GM12878 (cell line): Measurements from ENCODE around the gene FLT4. TPM values are rescaled to one million over a fixed set of nuclear protein-coding genes. Genes with fewer than 3 reads are reported as not detected.

Experiments
- ATAC-seq: fragments of 200-7000 bp; cut with Tn5 transposase; 3 replicates; pipeline ENCODE4 v1.9.1; 2020; ENCODE audit warnings: mild to moderate bottlenecking, moderate library complexity
- BruUV-seq: library from RNA; stranded (reverse); fragments of 400-500 nt; replicated peaks from 2 replicates; lab custom pipeline; 2021; lab: Mats Ljungman, UMichigan
- CTCF ChIA-PET: fragments of 300-600 bp; sonication (Branson Sonifier 250); formaldehyde crosslinking; extraction: SDS; loops from one replicate; lab custom pipeline; 2021; ENCODE audit warnings: inconsistent platforms; lab: Yijun Ruan, JAX
- POLR2A ChIA-PET: fragments of 350-600 bp; formaldehyde crosslinking; extraction: SDS; loops from one replicate; lab custom pipeline; 2021; ENCODE audit warnings: inconsistent platforms; lab: Charles Lee
- RAD21 ChIA-PET: fragments of 300-600 bp; sonication (Branson Sonifier 250); formaldehyde crosslinking; loops from one replicate; lab custom pipeline; 2023; ENCODE audit warnings: antibody characterized with exemption; ENCODE audit not compliant: unreplicated experiment; lab: Charles Lee
- SMC1A ChIA-PET: fragments of 300-600 bp; sonication (Branson Sonifier 250); formaldehyde crosslinking; loops from one replicate; lab custom pipeline; 2023; ENCODE audit not compliant: unreplicated experiment, uncharacterized antibody; lab: Charles Lee
- DNase-seq: peaks from one replicate; pipeline ENCODE4 v3.0.0-alpha.2; 2011; ENCODE audit warnings: low read depth, low spot score
- FAIRE-seq: peaks from 3 replicates; lab custom pipeline; 2011; peaks lifted over from hg19 to GRCh38; lab: Jason Lieb, UNC
- H2AFZ ChIP-seq: 2 replicates; pipeline ENCODE4 v1.6.0; 2011; ENCODE audit warnings: low read depth, low read length, control low read depth; ENCODE audit not compliant: control insufficient read depth
- H3K27ac ChIP-seq: 2 replicates; pipeline ENCODE4 v1.5.1; 2011; ENCODE audit warnings: control low read depth; ENCODE audit not compliant: control insufficient read depth, insufficient read depth
- H3K27me3 ChIP-seq, 2 experiments: replicated peaks in 1 of 2; 2 replicates each; pipeline versions ENCODE4 v1.6.0 to v1.6.1; 2011; ENCODE audit warnings: low read length in 1 of 2; ENCODE audit not compliant: control insufficient read depth in 2 of 2, insufficient read depth in 2 of 2
- H3K36me3 ChIP-seq, 2 experiments: 2 replicates each; pipeline ENCODE4 v1.5.1; 2011; ENCODE audit warnings: low read length in 1 of 2; ENCODE audit not compliant: control insufficient read depth in 2 of 2, insufficient read depth in 2 of 2
- H3K4me1 ChIP-seq: 2 replicates; pipeline ENCODE4 v1.6.1; 2011; ENCODE audit warnings: mild to moderate bottlenecking, low read length, moderate library complexity, mixed read lengths; ENCODE audit not compliant: control insufficient read depth, insufficient read depth
- H3K4me2 ChIP-seq: 2 replicates; pipeline ENCODE4 v1.6.0; 2011; ENCODE audit warnings: control low read depth; ENCODE audit not compliant: control insufficient read depth, insufficient read depth
- H3K4me3 ChIP-seq: fragments of 200-600 bp; sonication (generic); 2 replicates; pipeline ENCODE4 v1.5.1; 2016
- H3K79me2 ChIP-seq: 2 replicates; pipeline ENCODE4 v1.6.0; 2011; ENCODE audit warnings: low read length; ENCODE audit not compliant: control insufficient read depth, insufficient read depth
- H3K9ac ChIP-seq: 2 replicates; pipeline ENCODE4 v1.8.0; 2011; ENCODE audit warnings: low read length, control low read depth, mixed read lengths; ENCODE audit not compliant: control insufficient read depth, insufficient read depth
- H3K9me3 ChIP-seq: replicated peaks from 3 replicates; pipeline ENCODE4 v1.5.1; 2011; ENCODE audit warnings: mild to moderate bottlenecking, low read length; ENCODE audit not compliant: control insufficient read depth, insufficient read depth
- H4K20me1 ChIP-seq: 2 replicates; pipeline ENCODE4 v1.6.0; 2011; ENCODE audit not compliant: control insufficient read depth, insufficient read depth
- CREB1 ChIP-seq: IDR thresholded peaks from 2 replicates; pipeline ENCODE4 v1.6.1; 2012; ENCODE audit warnings: low read depth, mild to moderate bottlenecking, inconsistent platforms
- GATAD2B ChIP-seq: fragments of 450-650 bp; conservative IDR thresholded peaks from 2 replicates; pipeline ENCODE4 v1.6.1; 2017; ENCODE audit warnings: low read depth, mild to moderate bottlenecking, moderate library complexity
- MXI1 ChIP-seq: fragments of 150-350 bp; IDR thresholded peaks from 2 replicates; pipeline ENCODE4 v1.6.1; 2011; ENCODE audit warnings: low read depth, mild to moderate bottlenecking, inconsistent platforms, low read length, improper control_type of control experiment
- POLR2AphosphoS5 ChIP-seq: IDR thresholded peaks from 2 replicates; pipeline ENCODE4 v1.6.1; 2011; ENCODE audit warnings: mild to moderate bottlenecking, low read length, inconsistent platforms
- PRDM15 ChIP-seq: fragments of 450-650 bp; formaldehyde crosslinking; IDR thresholded peaks from 2 replicates; pipeline ENCODE4 v1.4.0; 2020; ENCODE audit warnings: mild to moderate bottlenecking, moderate library complexity
- RELB ChIP-seq: fragments of 450-650 bp; IDR thresholded peaks from 2 replicates; pipeline ENCODE4 v1.6.1; 2017; ENCODE audit warnings: low read depth, mild to moderate bottlenecking, moderate library complexity
- WGBS: methylation state at CpG from one replicate; pipeline ENCODE4 v1.1.6; 2016; ENCODE audit warnings: low lambda C conversion rate; ENCODE audit not compliant: insufficient replicate concordance, insufficient coverage; ENCODE audit errors: missing lambda C conversion rate; 5-methylcytosine and 5-hydroxymethylcytosine counted together
- in situ Hi-C: fragments of 300-500 bp; cut with MboI; formaldehyde crosslinking; loops from 9 replicates; pipeline ENCODE4 v1.14.3; 2018; ENCODE audit warnings: mixed read lengths
- intact Hi-C: fragments of 100-400 bp; cut with micrococcal nuclease; formaldehyde crosslinking; loops from one replicate; pipeline ENCODE4 v1.14.2; 2022; ENCODE audit not compliant: unreplicated experiment
- polyA plus RNA-seq, 11 experiments: library from polyadenylated mRNA; depleted of rRNA in 4 of 11; unstranded in 6 of 11; stranded (reverse) in 5 of 11; fragments of >200 nt; fragmentation: Nextera tagmentation in 4 of 11; fragmentation: Illumina TruSeq in 1 of 11; extraction: Ambion mirVana in 4 of 11; extraction: Trizol in 1 of 11; gene quantifications; 1 replicate in 1 of 11; 2 replicates in 10 of 11; pipeline versions ENCODE4 v1.2.1 to v1.2.3, GENCODE V29; 2011 to 2016; ENCODE audit warnings: inconsistent platforms in 2 of 11, missing spikeins in 2 of 11, low read depth in 1 of 11
- total RNA-seq, 4 experiments: library from RNA; depleted of rRNA in 3 of 4; stranded (reverse); fragments of >200 nt in 3 of 4; fragmentation: Illumina TruSeq in 1 of 4; extraction: Trizol in 1 of 4; gene quantifications; 2 replicates each; pipeline versions ENCODE4 v1.2.1 to v1.2.3, GENCODE V29; 2013 to 2021
- TF ChIP-seq, protein P1 (sequence below): fragments of 450-650 bp; IDR thresholded peaks from 2 replicates; pipeline ENCODE4 v1.6.1; 2017; ENCODE audit warnings: mild to moderate bottlenecking, moderate library complexity

Gene FLT4
- total and polyA plus RNA-seq, 10 of the 15 experiments (the other 5 are each of a cell fraction or from before 2014, with no cell fraction given), result 0.18 TPM; not detected in 9

GRCh38 chr5:180602481-180603075 is 46.8 kb downstream of the FLT4 start:
- ChIA-PET CTCF (interaction anchor here (0.9 kb wide), 1 partner anchor 10 kb away, joined by 3 read pairs; no protein-coding TSS in a partner anchor), POLR2A (no interaction called here), RAD21 (no interaction called here), SMC1A (no interaction called here)
- no peak for ATAC-seq
- Histone ChIP-seq H4K20me1 (no peaks in the 10 kb centered on the region; the same call in 1 of the 2 replicates), H3K4me1 (no peaks in the 10 kb centered on the region), H3K9me3 (no peaks in the 10 kb centered on the region), H3K4me2 (no peak overlapping the region), H3K27me3 (no peaks in the 10 kb centered on the region), H3K36me3 (no peaks in the 10 kb centered on the region), H3K27ac (no peak overlapping the region), H2AFZ (no peak overlapping the region), H3K79me2 (no peaks in the 10 kb centered on the region), H3K9ac (no peak overlapping the region), H3K4me3 (no peak overlapping the region)
- WGBS, result 18% methylated on average over 15 of the region's 15 CpGs
- no peak for TF ChIP-seq PRDM15 (CRISPR knock-in tag)
- no peak for TF ChIP-seq RELB
- no peak for TF ChIP-seq CREB1
- no peak for TF ChIP-seq POLR2AphosphoS5
- TF ChIP-seq, protein P1, sequence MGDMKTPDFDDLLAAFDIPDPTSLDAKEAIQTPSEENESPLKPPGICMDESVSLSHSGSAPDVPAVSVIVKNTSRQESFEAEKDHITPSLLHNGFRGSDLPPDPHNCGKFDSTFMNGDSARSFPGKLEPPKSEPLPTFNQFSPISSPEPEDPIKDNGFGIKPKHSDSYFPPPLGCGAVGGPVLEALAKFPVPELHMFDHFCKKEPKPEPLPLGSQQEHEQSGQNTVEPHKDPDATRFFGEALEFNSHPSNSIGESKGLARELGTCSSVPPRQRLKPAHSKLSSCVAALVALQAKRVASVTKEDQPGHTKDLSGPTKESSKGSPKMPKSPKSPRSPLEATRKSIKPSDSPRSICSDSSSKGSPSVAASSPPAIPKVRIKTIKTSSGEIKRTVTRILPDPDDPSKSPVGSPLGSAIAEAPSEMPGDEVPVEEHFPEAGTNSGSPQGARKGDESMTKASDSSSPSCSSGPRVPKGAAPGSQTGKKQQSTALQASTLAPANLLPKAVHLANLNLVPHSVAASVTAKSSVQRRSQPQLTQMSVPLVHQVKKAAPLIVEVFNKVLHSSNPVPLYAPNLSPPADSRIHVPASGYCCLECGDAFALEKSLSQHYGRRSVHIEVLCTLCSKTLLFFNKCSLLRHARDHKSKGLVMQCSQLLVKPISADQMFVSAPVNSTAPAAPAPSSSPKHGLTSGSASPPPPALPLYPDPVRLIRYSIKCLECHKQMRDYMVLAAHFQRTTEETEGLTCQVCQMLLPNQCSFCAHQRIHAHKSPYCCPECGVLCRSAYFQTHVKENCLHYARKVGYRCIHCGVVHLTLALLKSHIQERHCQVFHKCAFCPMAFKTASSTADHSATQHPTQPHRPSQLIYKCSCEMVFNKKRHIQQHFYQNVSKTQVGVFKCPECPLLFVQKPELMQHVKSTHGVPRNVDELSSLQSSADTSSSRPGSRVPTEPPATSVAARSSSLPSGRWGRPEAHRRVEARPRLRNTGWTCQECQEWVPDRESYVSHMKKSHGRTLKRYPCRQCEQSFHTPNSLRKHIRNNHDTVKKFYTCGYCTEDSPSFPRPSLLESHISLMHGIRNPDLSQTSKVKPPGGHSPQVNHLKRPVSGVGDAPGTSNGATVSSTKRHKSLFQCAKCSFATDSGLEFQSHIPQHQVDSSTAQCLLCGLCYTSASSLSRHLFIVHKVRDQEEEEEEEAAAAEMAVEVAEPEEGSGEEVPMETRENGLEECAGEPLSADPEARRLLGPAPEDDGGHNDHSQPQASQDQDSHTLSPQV, result no peak
- no peak for TF ChIP-seq GATAD2B
- TF ChIP-seq MXI1, result no peak
- no TSS peak for BruUV-seq
- no peak for FAIRE-seq
- DNase-seq, result no peak
- intact Hi-C loops, result loop anchor here (10.0 kb wide), 1 partner anchor 478 kb away; no protein-coding TSS in a partner anchor
- in situ Hi-C loops, result no loop called here
